ENCODE data around the gene RAET1E.
"Not testable (repeated sequence)": the region's sequence is repeated elsewhere in the genome, so short reads cannot be mapped to it uniquely, and the experiment has no call there.

The RAET1E gene

DNA sequence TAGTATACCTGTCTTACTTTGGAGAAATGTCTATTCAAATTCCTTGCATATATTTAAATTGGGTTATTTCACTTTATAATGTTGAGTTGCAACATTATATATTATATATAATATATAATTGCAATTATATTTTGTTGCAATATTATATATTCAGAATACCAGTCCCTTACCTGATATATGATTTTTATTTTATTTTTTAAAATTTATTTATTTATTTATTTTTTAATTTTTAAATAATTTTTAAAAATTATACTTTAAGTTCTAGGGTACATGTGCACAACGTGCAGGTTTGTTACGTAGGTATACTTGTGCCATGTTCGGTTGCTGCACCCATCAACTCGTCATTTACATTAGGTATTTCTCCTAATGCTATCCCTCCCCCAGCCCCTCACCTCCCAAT is 29.1 kb upstream of the RAET1E start:
- not testable (repeated sequence) for DNase-seq (ENCODE audit: low spot score)

DNA sequence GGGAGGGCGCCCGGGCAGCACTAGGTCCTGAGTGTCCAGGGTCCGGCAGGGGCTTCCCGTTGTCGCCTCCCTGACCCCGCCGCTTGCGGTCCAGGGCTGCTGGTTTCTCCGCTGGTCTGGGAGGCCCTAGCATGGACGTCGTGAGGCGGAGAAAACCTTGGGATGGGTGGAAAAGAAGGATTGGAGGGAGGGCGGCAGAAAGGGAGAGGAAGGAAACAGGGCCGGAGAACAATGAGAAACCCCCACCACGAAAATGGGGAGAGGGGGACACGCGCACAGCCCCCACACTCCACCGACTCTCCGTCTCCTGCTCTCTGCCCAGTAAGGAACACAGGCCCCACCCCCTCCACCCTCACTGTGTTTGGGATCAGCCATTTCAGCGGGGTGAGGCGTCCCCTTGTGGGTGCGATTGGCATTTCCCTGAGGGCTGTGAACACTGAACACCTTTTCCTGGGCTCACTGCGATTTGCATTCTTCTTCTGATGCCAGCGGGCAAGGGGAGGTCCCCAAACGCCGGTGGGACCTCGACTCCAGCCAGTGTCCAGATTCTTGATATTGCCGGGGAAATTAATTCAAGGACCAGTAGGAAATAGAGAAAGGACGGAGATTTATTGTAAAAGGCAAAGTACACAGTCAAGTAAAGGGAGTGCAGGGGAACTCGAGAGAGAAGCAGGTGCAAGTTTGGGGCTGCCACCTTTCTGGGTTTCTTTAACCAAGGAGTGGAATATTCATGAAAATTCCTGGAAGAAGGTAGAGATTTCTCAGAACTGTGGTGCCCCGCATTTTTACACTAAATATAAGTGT is 28.3 kb upstream of the RAET1E start:
- DNase-seq (ENCODE audit: low spot score) = peak; percentile 69

DNA sequence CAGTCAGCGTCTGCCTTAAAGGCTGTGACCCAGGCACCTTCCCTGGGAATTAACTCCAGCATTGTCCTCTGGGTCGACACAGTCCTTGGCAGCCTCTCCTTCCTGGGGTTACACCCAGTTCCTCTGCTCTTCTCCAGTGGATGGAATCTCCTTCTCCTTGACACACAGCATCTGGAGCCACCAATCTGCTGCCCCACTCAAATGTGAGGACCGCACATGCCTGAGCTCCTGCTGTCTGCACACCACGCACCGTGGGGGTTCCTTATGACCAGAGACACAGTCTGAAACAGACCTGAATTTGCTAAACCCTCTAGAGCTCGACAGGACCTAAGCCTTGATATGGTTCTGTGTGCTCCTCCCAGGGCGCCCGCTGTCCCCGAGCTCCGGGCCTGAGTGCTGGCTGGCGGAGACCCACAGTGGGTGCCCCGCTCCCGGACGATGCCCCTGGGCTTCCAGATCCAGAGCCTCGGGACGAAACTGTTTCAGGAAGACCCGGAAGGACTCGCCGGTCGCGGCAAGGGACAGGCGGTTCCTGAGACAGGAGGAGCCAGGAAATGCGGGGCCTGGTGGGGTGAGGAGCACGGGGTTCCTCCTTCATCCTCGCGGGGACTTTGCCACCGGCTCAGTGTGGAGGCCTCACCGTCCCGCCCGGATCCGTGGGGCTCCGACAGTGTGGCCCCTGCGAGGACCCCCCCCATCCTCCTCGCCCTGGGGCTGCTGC is 27.5 kb upstream of the RAET1E start:
- DNase-seq (ENCODE audit: low spot score) = no peak

DNA sequence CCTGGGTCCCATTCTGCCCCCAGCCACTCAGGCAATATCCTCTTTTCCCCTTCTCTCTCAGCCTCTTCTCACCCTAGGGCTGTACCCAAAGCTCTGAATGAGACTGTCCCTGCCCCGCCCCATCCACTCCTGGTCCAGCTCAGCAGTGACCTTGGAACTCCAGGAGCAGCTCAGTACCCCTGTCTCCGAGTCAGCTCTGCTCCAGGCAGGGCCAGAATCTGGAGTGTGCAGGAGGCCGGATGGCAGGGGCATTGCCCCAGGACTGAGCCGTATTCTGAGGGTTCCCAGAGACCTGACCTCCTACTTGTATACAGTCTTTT is 27.0 kb upstream of the RAET1E start:
- no peak for DNase-seq (ENCODE audit: low spot score)

DNA sequence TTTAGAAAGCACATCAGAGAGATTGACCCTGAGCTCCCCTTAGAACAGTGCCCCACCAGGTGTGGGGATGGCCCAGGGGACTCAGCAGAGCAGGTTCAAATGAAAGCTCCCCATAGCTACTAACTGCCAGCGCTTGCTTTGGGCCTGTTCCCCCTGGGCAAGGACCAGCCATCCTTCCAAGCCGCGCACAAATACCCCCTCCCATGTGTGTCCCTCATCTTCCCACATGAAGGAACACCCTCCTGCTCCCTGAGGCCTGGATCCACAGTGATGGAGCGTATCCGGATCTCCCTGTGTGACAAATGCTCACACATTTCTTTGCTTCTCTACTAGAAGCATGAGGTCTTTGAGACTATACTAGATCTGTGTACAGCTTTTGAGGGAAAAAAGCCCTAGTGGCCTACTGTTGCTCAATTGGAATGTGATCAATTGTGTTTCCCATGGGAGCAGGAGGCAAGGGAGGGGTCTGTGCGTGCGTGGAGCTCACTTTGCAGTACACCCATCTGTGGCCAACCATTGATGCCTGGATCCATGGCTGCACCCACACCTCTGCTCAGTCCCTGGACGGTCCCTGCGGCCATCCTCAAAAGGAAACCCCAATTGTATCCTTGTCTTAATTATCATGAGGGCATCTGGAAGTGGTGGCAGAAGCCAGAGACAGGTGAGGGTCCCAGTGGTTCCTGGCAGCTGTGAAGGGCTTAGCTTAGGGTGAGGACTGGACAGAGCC is 26.5 kb upstream of the RAET1E start:
- DNase-seq (ENCODE audit: low spot score) = no peak

DNA sequence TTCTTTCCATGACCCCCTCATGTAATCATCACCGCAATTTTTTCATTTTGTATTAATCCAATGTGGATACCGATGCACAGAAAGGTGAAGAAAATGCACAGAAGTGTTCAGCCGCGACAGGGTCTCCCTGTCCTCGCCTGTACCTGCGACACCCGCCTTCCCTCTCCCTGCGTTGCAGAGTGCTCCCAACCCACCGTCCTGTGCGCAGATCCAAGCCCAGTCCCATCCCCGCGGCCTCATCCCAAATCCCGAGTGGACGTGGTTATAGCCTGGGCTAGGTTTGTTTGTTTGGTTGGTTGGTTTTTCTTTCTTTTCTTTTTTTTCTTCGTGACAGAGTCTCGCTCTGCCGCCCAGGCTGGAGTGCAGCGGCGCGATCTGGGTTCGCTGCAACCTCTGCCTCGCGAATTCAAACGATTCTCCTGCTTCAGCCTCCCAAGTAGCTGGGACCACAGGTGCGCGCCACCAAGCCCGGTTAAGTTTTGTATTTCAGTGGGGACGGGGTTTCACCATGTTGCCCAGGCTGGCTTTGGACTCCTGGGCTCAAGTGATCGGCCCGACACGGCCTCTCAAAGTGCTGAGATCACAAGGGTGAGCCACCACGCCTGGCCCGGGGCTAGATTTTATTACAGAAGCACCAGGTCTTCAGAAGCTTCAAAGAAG is 25.5 kb upstream of the RAET1E start:
- no peak for DNase-seq (ENCODE audit: low spot score)

DNA sequence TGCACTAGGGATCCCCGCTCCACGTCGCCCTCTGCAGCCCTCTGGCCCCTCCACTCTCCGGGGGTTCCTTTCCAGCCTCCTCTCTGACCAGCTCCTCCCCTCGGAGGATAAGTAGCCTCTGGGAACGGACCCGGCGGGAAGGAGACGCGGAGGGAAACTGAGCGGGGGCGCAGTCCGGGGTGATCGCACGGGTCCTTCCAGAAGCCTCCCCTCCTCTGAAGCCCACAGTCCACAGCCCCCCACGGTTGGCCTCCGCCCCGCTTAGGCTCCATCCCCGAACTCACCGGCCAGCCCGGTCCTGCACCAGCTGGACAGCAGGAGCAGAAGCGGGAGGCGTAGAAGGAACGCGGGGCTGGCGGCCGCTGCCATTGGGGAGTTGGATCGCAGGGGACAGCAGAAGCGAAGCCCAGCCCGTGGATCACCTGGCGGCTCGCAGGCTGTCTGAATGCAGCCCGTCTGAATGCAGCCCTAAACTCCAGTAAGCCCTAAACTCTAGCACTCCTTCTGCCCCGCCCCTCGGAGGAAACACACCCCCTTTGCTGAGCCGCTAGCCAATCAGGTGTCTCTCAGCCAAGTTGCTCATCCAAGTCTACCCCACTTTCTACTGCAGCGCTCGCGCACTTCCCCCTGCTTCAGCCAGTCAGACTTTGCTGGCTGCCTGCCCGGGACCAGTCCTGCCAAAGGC is 24.9 kb upstream of the RAET1E start, which contains the start of gene RAET1G:
TSS of gene RAET1G (minus strand) at position 480 of the 685 bp plus-strand sequence. CDS start at position 369, 111 bp downstream.
- DNase-seq (ENCODE audit: low spot score) = peak; percentile 80

DNA sequence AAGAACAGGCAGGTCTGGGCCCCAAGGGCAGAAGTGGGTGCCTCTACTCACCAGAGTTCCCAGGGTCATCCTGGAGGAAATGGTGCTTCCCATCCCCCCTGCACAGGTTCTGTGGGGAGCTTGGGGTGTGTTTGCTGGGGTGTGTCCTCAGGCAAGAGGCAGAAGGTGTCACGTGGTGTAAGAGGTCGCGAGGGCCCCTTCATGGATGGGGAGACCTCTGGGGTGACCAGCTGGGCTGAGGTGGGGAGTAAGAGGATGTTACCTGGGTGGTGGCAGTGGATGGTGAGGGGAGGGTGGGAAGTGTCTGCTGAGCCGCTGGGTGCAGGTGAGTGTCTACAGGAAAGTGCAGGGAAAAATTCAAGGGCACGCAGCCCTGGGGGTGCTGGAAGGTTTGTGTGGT is 24.2 kb upstream of the RAET1E start:
- DNase-seq (ENCODE audit: low spot score) = not testable (repeated sequence)

DNA sequence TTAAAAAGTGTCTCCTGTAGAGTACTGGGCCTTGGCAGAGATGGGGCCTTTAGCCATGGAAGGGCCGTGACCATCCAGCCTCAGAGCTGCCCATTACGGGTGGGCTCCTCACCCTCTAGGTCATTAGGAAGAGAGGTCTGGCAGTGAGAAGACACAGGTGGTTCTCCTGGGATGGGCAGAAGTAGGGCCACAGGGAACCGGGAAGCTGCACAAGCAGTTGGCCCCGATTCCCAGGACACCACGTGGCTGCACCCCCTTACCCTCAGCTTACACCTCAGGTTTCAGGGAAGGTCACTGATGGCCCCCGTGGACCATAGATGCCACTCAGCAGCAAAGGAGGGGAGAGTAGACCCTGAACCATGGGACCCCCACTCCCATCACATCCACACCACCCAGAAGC is 23.4 kb upstream of the RAET1E start:
- DNase-seq (ENCODE audit: low spot score) = no peak

DNA sequence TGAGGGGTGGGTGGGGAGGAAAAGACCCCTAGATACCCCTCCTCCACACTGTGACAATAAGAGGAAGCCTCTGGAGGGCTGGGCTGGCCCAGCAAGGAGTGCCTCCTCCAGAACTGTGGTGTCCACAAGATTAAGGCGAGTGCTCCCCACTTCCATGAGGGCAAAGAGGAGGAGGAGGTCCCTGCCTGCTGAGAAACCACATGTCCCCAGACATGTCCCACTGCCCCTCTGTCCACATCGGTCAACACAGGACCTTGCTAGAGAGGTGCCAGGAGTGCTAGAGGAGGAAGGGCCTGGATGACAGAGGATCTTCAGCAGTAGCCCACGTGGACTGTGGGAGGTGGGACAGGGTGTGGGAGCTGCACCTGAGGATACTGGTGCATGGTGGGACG is 21.9 kb upstream of the RAET1E start:
- DNase-seq (ENCODE audit: low spot score) = no peak

DNA sequence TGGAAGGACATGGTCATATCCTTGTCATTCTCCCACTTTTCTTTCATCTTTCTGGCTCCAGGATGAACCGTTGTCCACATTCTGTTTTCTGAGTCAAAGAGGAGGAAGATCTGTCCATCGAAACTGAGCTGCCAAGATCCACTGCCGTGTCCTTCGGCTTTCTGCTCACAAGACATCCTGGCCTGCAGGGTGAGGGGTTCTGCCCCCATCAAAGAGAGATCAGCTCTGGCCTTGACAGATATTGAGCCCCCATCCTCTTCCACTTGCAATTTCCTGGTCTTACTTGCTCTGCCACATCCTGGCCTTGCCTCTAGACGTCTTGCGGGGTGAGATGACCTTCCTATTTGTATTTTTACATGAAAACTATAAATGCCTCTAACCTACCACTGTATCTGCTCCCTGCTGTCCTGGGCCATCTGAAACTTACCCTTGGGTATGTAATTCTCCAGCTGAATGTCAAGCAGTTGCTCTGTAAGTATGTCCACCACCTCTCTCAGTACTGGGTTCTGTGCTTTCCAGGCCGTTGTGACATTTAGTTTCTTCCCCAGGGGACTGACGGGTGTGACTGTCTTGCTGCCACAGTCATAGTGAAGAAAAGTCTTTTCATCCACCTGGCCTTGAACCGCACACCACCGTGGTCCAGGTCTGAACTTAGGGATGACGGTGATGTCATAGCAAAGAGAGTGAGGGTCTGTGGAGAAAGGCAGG is 21.4 kb upstream of the RAET1E start:
- DNase-seq (ENCODE audit: low spot score) = not testable (repeated sequence)

DNA sequence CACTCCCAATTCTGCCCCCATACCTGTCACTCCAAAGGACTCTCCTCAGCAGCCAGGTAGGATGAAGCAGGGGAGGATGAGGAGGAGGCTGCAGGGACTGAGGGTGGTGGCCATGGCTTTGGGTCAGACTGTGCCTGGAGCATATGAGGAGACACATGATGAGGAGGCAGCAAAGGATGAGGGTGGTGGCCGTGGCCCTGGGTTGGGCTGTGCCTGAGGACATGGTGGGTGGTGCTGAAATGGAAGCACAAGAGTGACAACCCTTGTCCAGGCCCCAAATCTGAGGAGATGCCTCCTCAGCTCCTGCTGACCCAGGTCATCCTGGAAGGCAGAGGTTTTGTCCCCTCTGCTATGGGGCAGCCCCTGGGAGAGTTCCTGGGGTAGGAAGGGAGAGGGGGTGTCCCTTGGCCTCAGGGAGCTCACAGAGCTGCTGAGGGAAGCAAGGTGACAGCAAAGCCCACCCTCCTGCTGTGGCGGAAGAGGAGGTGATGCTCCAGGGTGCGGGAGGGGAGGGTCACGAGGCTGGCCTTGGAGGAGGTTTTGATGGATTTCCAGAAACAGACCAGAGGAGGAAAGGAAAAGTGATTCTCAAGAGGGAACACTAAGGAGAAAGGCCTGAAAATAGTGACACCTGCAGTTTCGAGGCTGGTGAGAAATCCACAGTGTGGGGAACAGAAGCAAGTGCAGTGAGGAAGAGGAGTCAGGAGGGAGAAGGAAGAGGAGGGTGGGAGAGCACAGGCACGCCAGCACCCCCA is 20.4 kb upstream of the RAET1E start:
- DNase-seq (ENCODE audit: low spot score) = no peak

DNA sequence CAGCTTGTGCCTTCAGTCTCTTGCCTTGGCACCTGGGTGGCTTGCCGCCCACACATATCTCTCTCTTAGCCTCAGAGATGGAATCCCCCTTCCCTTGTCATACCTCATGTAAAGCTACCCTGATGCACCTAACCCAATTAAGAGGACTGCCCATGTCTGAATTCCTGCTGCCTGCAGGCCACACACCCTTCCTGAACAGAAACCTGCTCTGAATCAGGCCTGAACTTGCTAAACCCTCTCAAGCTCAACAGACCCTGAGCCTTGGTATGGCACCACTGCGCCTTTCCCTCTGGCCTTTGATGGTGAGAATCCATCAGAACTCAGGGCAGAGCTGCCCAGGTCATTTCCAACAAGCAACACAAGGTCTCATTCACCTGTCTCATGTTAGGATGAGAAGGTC is 19.8 kb upstream of the RAET1E start:
- no peak for DNase-seq (ENCODE audit: low spot score)

DNA sequence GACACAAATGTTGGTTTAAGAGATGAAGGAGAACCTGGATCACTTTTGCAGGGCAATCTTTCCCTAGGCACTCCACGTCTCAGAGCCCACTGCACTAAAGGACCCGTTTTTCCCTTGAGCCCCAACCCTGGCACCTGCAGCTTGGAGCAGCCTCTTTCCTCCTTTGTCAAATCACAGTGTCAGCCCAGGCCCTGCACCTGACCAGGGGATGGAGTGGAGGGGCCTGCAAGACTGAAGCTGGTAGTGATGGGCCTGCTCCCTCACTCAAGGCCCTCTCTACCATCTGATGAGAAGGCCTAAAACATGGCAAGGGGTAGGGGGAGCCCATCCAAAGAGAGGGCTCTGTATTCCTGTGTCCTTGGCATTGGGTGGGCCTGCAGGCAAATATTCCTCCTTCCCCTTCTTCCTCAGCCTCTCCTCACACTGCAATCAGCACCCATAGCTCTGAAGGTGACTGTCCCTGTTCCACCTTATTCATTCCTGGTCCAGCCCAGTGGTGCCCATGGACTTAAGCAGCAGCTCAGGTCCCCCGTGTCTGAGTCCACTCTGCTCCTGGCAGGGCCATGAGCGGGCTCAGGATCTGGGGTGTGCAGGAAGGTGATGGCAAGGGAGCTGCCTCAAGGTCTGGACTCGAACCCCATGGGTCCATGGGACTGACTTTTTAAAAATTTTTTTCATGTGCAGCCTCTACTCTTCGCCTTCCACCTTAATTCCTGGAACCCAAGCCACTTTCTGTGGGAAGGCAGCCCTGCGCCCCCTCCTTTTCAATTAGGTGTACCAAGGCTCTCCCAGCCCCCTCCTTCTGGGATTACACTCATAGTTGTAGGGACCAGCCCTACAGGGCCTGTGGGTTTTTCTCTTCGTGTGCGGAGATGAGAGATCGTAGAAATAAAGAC is 18.3 kb upstream of the RAET1E start:
- no peak for DNase-seq (ENCODE audit: low spot score)

DNA sequence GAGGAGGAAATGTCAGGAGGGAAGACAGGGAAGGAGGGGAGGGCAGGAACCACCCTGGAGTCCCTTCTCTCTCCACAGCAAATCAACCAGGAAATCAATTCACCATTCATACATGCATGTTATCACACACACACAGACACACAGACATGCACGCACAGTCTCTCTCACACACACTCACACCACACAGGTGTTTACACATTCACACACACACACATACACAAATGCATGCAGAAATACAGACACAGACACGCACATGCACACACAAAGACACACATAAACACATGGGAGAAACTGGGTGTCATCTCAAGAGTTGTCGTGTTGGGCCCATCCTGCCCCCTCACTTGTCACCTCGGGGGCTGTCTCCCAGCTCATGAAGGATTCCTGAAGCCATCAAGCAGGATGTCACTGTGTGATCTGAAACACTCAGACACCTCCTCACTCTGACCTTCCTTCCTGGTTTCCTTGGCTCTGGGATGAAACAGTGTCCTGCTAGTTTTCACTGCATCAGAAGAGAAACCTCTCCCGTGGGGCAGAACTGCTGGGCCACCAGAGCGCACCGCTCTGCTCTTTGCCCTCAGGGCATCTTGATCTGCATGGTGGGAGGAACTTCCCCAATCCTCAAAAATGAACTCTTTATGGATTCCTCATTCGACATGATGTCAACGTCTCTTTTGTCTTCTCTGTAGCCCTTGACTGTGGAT is 15.8 kb upstream of the RAET1E start:
- no peak for DNase-seq (ENCODE audit: low spot score)

DNA sequence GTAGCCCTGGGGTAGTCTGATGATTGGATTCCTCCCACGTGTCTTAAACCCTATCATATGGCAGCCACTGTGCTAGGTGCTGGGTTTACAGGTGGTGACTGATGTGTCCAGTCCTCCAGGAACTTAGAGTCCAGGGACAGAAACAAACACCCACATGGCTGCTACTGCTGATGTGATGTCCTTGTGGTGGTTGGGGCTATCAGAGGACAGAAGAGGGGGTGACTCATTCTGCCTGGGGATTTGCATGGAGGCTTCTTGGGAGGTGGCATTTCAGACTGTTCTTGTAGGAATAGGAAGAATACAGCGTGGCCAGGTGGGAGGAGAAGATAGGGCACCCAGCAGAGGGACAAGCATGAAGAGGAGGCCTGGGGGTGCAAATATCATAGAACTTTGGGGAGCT is 15.2 kb upstream of the RAET1E start:
- DNase-seq (ENCODE audit: low spot score) = no peak

DNA sequence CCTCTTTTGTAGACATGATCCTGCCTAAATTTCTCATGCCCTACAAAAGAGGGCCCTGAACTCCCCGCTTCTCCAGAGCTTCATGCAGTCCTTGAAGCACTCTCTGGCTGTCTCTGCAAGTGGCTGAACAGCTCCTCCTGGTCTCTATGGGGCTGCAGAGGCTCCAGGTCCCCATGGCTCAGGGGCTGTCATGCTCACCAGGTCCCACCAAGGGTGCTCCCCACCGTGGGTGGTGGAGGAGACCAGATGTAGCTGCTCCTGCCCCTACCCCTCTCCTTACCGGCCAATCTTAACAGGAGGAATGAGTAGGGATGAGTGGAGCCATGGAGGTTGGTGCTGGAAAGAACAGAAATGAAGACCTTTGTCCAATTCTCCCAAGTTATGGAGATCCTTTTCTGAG is 14.8 kb upstream of the RAET1E start:
- DNase-seq (ENCODE audit: low spot score) = not testable (repeated sequence)

DNA sequence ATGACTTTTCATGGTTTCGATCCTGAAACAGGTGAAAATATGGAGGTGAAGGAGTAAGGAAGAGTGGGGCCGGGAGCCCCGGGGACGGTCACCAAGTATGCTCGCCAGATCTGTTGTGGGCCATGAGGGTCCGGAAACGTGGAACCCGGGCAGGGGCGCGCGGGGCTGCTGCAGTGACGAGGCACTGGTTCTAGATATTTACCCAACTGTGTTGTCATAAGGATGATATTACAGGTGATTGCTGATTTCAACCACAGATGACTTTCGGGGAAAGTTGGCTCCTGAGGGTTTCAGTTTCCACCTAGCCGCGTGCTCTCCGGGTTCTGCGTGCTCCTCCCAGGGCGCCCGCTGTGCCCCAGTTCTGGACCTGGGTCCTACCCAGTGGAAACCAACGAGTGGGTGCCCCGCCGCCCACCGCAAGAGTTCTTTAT is 12.8 kb upstream of the RAET1E start:
- DNase-seq (ENCODE audit: low spot score) = no peak
